Fibroblast of gingiva (primary cell): ENCODE measurements around the gene SLC35A5.

ENCODE experiments used
- DNase-seq: peaks from one replicate; pipeline ENCODE4 v3.0.0-alpha.2; 2011; ENCODE audit warnings: low read depth

SLC35A5 gene

GRCh38 chr3:112572701-112573100 is 10.9 kb downstream of the SLC35A5 start:
- no peak for DNase-seq

DNA sequence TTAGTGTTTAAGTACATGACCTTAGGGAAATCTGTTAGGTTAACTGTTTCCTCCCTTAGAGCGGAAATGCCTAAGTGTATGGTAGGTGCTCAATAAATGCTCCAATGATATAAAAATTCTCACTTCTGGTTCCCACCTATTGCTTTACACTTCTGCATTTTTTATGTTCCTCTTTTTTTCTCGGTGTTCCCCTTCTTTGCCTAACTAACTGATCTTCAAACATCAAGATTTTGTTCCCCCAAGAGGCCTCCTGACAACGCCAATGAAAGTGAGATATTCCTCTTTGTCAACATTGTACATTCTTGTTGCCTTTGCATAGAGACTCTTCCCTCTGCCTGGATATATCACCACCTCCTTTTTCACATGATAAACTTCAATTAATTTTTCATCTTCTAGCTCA is 17.4 kb downstream of the SLC35A5 start:
- no peak for DNase-seq

- peak; percentile 77 for DNase-seq
Measured at GRCh38 chr3:112579697-112580096, 17.9 kb downstream of the SLC35A5 start.

DNA sequence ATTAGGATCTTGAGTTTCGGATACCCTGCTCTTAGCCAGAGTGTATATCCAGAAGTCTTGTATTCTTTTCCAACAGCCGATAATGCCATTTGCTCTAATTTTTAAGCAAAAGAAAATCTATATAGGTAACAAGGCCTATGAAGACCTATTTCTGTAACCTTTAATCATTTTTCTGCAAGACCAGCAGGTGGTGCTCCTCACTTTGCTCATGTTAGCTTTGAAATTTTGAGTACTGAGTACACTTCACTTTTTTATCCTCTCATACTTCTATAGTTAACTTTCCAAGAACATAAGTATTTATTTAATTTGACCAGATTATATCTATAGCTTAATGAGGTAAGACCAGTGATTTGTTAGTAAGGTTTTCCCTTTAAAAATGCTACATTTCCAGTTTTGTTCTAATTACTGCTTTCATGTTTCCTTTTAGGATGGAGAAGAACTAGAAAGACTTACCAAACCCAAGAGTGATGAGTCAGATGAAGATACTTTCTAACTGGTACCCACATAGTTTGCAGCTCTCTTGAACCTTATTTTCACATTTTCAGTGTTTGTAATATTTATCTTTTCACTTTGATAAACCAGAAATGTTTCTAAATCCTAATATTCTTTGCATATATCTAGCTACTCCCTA is 20.5 kb downstream of the SLC35A5 start:
- DNase-seq, result peak; percentile 71

GRCh38 chr3:112583105-112583504 is 21.3 kb downstream of the SLC35A5 start:
- no peak for DNase-seq

DNA sequence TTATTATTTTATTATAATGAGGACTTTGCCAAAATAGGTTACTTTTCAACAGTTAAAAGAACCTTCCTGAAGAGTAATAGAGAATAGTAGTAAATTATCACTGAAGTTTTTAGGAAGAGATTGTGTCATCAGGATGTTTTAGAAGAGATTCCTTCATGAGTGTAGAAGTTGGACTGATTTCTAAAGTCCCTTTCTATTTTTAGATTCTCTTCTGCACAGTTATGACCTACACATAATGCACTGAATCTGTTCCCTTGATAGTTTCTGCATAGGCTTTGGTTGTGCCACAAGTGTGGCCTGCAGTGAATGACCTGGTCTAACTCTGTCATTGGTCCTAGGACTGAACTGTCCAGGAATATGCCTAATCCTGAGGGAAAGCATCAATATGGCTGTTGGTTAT is 23.9 kb downstream of the SLC35A5 start:
- DNase-seq, result no peak

GRCh38 chr3:112587336-112587735 is 25.5 kb downstream of the SLC35A5 start:
- DNase-seq, result peak; percentile 54

DNA sequence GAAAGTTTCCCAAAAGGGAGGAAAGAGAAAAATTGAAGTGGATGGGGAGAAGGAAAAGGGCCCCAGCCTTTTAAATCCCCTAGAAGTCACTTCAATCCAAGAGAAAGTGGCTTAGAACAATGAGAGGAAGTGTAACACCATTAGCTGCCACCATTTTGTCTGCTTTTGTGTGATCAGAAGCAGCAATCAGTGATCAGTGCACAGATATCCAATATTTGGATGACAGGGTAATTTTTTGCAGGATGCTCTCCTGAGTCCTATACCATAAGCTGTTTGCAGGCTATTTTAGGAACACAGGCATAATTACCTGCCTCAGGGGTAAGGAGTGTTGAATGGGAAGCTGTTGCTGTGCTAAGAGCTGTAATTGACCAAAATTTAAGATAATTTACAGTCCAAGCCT is 31.4 kb downstream of the SLC35A5 start:
- DNase-seq, result no peak

DNA sequence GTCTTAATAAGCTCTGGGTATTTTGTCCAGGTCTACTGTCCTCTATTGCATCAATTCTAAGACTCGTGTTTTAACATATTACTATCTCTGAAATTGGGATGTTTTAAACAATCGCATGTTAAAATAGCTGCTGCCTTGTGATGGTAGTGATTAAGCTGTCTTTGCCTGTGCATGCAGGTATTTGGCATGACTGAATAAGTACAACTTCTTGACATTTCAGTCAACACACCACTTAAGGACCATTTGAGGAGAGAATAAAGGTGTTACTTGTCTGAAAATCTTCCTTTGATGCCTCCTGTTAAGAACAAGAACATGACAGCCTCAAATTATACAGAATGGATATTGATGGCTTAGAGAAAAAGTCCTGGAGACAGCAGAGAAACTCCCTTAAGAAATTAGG is 33.0 kb downstream of the SLC35A5 start:
- DNase-seq, result no peak

- DNase-seq, result no peak
Measured at GRCh38 chr3:112597945-112598344, 36.1 kb downstream of the SLC35A5 start.

- no peak for DNase-seq
Measured at GRCh38 chr3:112598731-112599130, 36.9 kb downstream of the SLC35A5 start.

DNA sequence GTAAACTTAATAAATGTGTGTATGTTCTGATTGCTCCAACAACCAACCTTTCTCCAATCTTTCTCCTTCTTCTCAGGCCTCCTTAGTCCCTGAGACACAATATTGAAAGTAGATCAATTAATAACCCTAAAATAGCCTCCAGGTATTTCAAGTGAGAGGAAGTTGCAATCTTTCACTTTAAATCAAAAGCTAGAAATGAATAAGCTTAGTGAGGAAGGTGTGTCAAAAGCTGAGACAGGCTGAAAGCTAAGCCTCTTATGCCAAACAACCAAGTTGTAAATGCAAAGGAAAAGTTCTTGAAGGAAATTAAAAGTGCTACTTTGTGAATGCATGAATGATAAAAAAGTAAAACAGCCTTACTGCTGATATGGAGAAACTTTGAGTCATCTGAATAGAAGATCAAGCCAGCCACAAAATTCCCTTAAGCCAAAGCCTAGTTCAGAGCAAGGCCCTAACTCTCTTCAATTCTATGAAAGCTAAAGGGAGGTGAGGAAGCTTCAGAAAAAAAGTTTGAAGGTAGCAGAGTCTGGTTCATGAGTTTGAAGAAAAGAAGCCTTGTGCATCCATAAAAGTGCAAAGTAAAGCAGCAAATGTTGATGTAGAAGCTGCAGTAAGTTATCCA is 40.5 kb downstream of the SLC35A5 start:
- no peak for DNase-seq

GRCh38 chr3:112604536-112604935 is 42.7 kb downstream of the SLC35A5 start:
- DNase-seq, result peak; percentile 95

DNA sequence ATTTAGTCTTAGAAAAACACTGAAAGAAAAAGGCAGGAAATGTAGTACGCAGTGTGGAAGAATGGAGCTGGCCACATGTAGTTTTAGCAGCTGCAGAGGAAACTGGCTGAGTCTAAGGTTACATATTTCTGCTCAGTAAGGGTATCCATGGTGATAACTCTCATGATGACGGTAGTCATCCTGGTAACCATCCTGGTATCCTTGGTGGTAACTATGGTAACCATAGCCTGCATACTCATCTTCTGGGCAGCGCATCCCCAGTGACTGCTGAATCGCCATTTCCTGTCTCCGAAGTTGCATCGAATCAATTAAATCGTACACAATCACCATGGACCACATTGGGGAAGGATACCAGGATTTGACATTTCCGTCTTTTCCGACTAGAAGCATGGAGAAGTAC is 43.4 kb downstream of the SLC35A5 start:
- peak; percentile 96 for DNase-seq

DNA sequence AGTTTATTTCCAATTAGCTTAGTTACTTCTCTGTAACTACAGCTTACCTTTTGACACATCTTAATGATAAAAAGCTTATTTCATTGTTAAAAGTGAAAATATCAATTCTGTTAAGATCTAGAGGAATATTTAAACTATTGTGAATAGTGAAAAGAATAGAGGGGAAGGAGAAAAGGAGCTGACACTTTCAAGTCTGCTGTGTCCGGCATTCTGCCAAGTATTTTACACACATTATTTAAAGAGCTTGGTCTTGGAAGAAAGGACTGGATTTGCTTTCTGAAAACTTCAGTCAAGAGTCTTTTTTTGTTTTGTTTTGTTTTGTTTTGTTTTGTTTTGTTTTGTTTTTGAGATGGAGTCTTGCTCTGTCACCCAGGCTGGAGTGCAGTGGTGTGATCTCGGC is 44.3 kb downstream of the SLC35A5 start:
- no peak for DNase-seq

- DNase-seq, result no peak
Measured at GRCh38 chr3:112607863-112608262, 46.0 kb downstream of the SLC35A5 start.

DNA sequence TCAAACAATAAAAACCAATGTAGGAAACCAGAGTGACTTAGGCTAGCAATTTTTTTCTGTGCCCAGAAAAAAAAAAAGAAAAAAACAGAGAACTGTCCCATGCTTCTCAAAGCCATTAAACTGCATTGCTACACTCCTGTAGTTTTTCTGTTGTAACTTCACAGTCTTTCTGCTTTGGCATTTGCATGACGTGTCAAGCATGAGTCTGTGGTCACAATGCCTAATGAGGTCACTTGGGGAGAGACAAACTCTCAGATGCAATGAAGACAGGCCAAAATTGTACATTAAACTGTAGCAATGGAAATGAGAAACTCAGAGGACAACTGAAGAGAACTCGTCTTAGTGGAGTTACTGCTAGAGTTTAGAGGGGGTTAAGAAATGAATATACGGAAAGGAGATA is 48.3 kb downstream of the SLC35A5 start:
- peak; percentile 87 for DNase-seq

- DNase-seq, result peak; percentile 47
Measured at GRCh38 chr3:112611752-112612515, 50.1 kb downstream of the SLC35A5 start.

DNA sequence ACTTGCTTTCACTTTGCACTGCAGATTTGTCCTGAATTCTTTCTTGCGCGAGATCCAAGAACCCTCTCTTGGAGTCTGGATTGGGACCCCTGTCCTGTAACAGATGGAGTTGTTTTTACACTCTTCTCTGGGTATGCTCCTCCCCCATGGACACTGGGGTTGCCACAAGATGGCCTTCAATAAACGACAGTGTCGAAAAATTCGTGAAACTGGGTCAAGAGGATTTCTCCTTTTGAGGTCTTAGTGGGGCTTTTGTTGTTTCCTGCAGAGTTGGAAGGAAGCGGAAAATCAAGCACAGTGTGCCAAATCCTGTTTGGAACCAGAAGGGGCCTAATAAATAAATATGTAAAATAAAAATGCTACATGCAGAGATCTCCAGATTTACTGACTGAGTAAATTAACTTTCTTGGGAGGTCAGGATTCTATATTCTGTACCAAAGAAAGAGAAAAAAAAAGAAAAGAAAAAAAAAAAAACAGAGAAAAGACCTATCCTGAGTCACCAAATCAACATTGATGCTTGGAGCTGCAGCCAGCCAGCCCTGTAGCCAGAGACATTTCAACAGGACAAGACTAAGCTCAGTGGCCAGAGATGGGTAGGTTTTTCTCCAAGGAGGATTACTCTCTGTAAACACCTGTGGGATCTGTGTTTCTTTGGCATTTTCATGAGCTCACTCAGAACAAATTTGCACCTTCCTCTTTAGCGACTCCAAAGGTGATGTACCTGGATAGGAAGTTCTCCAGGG is 54.3 kb downstream of the SLC35A5 start:
- no peak for DNase-seq

DNA sequence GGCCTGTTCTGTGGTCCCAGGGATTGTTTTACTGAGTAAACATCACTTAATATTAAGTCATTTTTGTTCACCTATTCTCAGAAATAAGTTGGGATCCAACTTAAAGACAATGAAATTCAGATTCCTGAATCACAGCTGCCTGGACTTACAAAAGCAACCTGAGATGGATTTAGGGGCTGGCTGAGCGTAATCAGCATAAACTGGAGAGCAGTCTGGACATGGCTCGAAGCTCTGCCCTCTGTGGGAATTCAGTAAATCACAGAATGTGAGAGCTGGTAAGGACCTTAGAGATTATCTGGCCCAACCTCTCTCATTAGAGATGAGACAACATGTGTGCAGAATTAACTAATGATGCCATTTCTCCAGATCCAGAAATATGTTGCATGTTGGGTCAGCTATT is 55.4 kb downstream of the SLC35A5 start:
- DNase-seq, result no peak

GRCh38 chr3:112619295-112619694 is 57.5 kb downstream of the SLC35A5 start:
- no peak for DNase-seq

GRCh38 chr3:112623213-112623612 is 61.4 kb downstream of the SLC35A5 start:
- no peak for DNase-seq

- DNase-seq, result no peak
Measured at GRCh38 chr3:112623717-112624116, 61.9 kb downstream of the SLC35A5 start.
